GM03348 (cell line): ENCODE results near the gene NDUFV1.
A peak's percentile ranks its signal among the peaks of the same experiment; 100 is the strongest.

Experiments
- DNase-seq: peaks from one replicate; pipeline ENCODE4 v3.0.0; 2012; ENCODE audit warnings: low spot score

Gene NDUFV1

GRCh38 chr11:67606492-67607295 lies at the start of gene NDUFV1:
NDUFV1 (plus strand) TSS chr11:67606936; CDS start chr11:67607005, 69 bp downstream.
- peak; percentile 97 for DNase-seq

- DNase-seq: no peak
Measured at GRCh38 chr11:67558084-67558772, 48.5 kb upstream of the NDUFV1 start.

- DNase-seq: no peak
Measured at GRCh38 chr11:67561971-67562619, 44.6 kb upstream of the NDUFV1 start.

GRCh38 chr11:67562963-67563704 lies 43.6 kb upstream of the NDUFV1 start:
- DNase-seq: no peak

- DNase-seq: peak; percentile 37
Measured at GRCh38 chr11:67563705-67564114, 43.0 kb upstream of the NDUFV1 start.

- DNase-seq: no peak
Measured at GRCh38 chr11:67564230-67564629, 42.5 kb upstream of the NDUFV1 start.

GRCh38 chr11:67571443-67571842 lies 35.3 kb upstream of the NDUFV1 start:
- DNase-seq: no peak

- no peak for DNase-seq
Measured at GRCh38 chr11:67572305-67572704, 34.4 kb upstream of the NDUFV1 start.

- peak; percentile 32 for DNase-seq
Measured at GRCh38 chr11:67572747-67573419, 33.9 kb upstream of the NDUFV1 start.

- DNase-seq: no peak
Measured at GRCh38 chr11:67574938-67575337, 31.8 kb upstream of the NDUFV1 start.

GRCh38 chr11:67576735-67577475 lies 29.8 kb upstream of the NDUFV1 start:
- DNase-seq: no peak

GRCh38 chr11:67577951-67578350 lies 28.8 kb upstream of the NDUFV1 start:
- no peak for DNase-seq

- no peak for DNase-seq
Measured at GRCh38 chr11:67581469-67581868, 25.3 kb upstream of the NDUFV1 start.

- no peak for DNase-seq
Measured at GRCh38 chr11:67582011-67582410, 24.7 kb upstream of the NDUFV1 start.

GRCh38 chr11:67583247-67584204 lies 23.2 kb upstream of the NDUFV1 start, which contains the start of gene GSTP1:
GSTP1 (plus strand) TSS chr11:67583812; CDS start chr11:67583844, 32 bp downstream.
- DNase-seq: peak; percentile 97

GRCh38 chr11:67584205-67584880 lies 22.4 kb upstream of the NDUFV1 start:
- DNase-seq: peak; percentile 84

- peak; percentile 22 for DNase-seq
Measured at GRCh38 chr11:67584881-67585873, 21.6 kb upstream of the NDUFV1 start.

GRCh38 chr11:67585911-67586310 lies 20.8 kb upstream of the NDUFV1 start:
- DNase-seq: no peak
